Prostate gland (tissue), 2 donors: ENCODE data around the gene CNTNAP2. TPM values are rescaled to one million over a fixed set of nuclear protein-coding genes. Genes with fewer than 3 reads are reported as not detected.

Experiments used
- DNase-seq: peaks from one replicate; pipeline ENCODE4 v3.0.0-alpha.2; 2019; ENCODE audit warnings: low spot score
- H3K27ac ChIP-seq, 2 donors: fragments of 200-600 bp; sonication (generic); 2 replicates each; pipeline ENCODE4 v1.5.1; 2017 to 2019
- H3K27me3 ChIP-seq: fragments of 200-600 bp; sonication (generic); replicated peaks from 2 replicates; pipeline ENCODE4 v1.5.1; 2019; ENCODE audit not compliant: insufficient read depth
- H3K36me3 ChIP-seq, 2 donors: fragments of 200-600 bp; sonication (generic); 1 replicate in 1 of 2; 2 replicates in 1 of 2; pipeline versions ENCODE4 v1.5.1 to v1.8.1; 2017 to 2019
- H3K4me1 ChIP-seq: fragments of 200-600 bp; sonication (generic); replicated peaks from 2 replicates; pipeline ENCODE4 v1.5.1; 2019
- H3K4me3 ChIP-seq, 2 donors: fragments of 200-600 bp; sonication (generic); 2 replicates each; pipeline ENCODE4 v1.5.1; 2017 to 2019
- H3K9me3 ChIP-seq: fragments of 200-600 bp; sonication (generic); 2 replicates; pipeline ENCODE4 v1.5.1; 2017
- CTCF ChIP-seq, 4 experiments: fragments of 200-600 bp in 2 of 4; fragments of 450-650 bp in 2 of 4; sonication (generic) in 2 of 4; IDR thresholded peaks; 1 replicate in 3 of 4; 2 replicates in 1 of 4; pipeline ENCODE4 v1.5.1; 2016 to 2019; ENCODE audit warnings: antibody characterized with exemption in 4 of 4, mild to moderate bottlenecking in 2 of 4, moderate library complexity in 2 of 4
- POLR2A ChIP-seq: fragments of 450-650 bp; IDR thresholded peaks from one replicate; pipeline ENCODE4 v1.6.1; 2016; ENCODE audit warnings: antibody characterized with exemption, mild to moderate bottlenecking
- POLR2AphosphoS5 ChIP-seq: sonication (generic); formaldehyde crosslinking; IDR thresholded peaks from one replicate; pipeline ENCODE4 v1.6.1; 2017; ENCODE audit warnings: antibody characterized with exemption
- WGBS: methylation state at CpG from one replicate; pipeline ENCODE4 v1.1.5; 2018; 5-methylcytosine and 5-hydroxymethylcytosine counted together
- intact Hi-C: fragments of 100-400 bp; cut with DNase I; formaldehyde crosslinking; loops from one replicate; pipeline ENCODE4 v1.14.2; 2022
- total RNA-seq, 2 donors: library from RNA; depleted of rRNA; stranded (reverse); fragments of >200 nt; gene quantifications; one replicate each; pipeline ENCODE4 v1.1.0, GENCODE V29; 2016

CNTNAP2 gene
- total RNA-seq, 2 donors from 2014 or later, result 10.6 to 43.7 TPM

GRCh38 chr7:147321504-147321903, 1204.9 kb downstream of the CNTNAP2 start:
- H3K27ac ChIP-seq, result no peak overlapping the region
- intact Hi-C loops, result no loop called here
- no peak overlapping the region for H3K4me3 ChIP-seq
- TF ChIP-seq POLR2AphosphoS5 (no peak), POLR2A (no peak), CTCF (IDR thresholded peaks at IDR 0.05) (no peak)
- H3K4me1 ChIP-seq, result no peaks in the 10 kb centered on the region
- WGBS, result 91% methylated on average over 2 of the region's 2 CpGs
- no peak for DNase-seq
- H3K36me3 ChIP-seq, result no peaks in the 10 kb centered on the region
- H3K27me3 ChIP-seq, result no peaks in the 10 kb centered on the region
- H3K9me3 ChIP-seq, result no peaks in the 10 kb centered on the region

- TF ChIP-seq POLR2A (no peak), CTCF (IDR thresholded peaks at IDR 0.05) (no peak), POLR2AphosphoS5 (no peak)
- H3K9me3 ChIP-seq, result no peaks in the 10 kb centered on the region
- no peak overlapping the region for H3K27ac ChIP-seq
- DNase-seq, result no peak
- no peak overlapping the region for H3K4me3 ChIP-seq
- intact Hi-C loops, result no loop called here
- 28% methylated on average over 2 of the region's 2 CpGs for WGBS
- no peaks in the 10 kb centered on the region for H3K27me3 ChIP-seq
- no peaks in the 10 kb centered on the region for H3K36me3 ChIP-seq
- H3K4me1 ChIP-seq, result no peaks in the 10 kb centered on the region
Measured at GRCh38 chr7:147332988-147333387, 1216.4 kb downstream of the CNTNAP2 start.

- no peak for DNase-seq
- Histone ChIP-seq H3K36me3 (no peaks in the 10 kb centered on the region), H3K4me3 (no peak overlapping the region), H3K27ac (no peak overlapping the region), H3K4me1 (no peaks in the 10 kb centered on the region), H3K9me3 (no peaks in the 10 kb centered on the region), H3K27me3 (no peaks in the 10 kb centered on the region)
- WGBS, result 72% methylated on average over 4 of the region's 4 CpGs
- intact Hi-C loops, result no loop called here
- TF ChIP-seq POLR2A (no peak), POLR2AphosphoS5 (no peak), CTCF (IDR thresholded peaks at IDR 0.05) (no peak)
Measured at GRCh38 chr7:147363101-147363500, 1246.5 kb downstream of the CNTNAP2 start.

GRCh38 chr7:147376192-147376591, 1259.6 kb downstream of the CNTNAP2 start:
- no peaks in the 10 kb centered on the region for H3K9me3 ChIP-seq
- no peaks in the 10 kb centered on the region for H3K36me3 ChIP-seq
- H3K4me1 ChIP-seq, result no peaks in the 10 kb centered on the region
- no peaks in the 10 kb centered on the region for H3K27me3 ChIP-seq
- TF ChIP-seq POLR2AphosphoS5, result no peak
- TF ChIP-seq POLR2A, result no peak
- TF ChIP-seq CTCF (IDR thresholded peaks at IDR 0.05), result no peak
- no peak for DNase-seq
- 67% methylated on average over 5 of the region's 5 CpGs for WGBS
- no peak overlapping the region for H3K4me3 ChIP-seq
- intact Hi-C loops, result no loop called here
- no peak overlapping the region for H3K27ac ChIP-seq

- intact Hi-C loops, result no loop called here
- WGBS, result 82% methylated on average over 5 of the region's 5 CpGs
- H3K4me1 ChIP-seq, result no peaks in the 10 kb centered on the region
- H3K27me3 ChIP-seq, result no peaks in the 10 kb centered on the region
- H3K36me3 ChIP-seq, result no peaks in the 10 kb centered on the region
- DNase-seq, result no peak
- no peaks in the 10 kb centered on the region for H3K9me3 ChIP-seq
- no peak overlapping the region for H3K27ac ChIP-seq
- no peak for TF ChIP-seq POLR2A
- TF ChIP-seq POLR2AphosphoS5, result no peak
- no peak for TF ChIP-seq CTCF (IDR thresholded peaks at IDR 0.05)
- H3K4me3 ChIP-seq, result no peak overlapping the region
Measured at GRCh38 chr7:147380926-147381325, 1264.3 kb downstream of the CNTNAP2 start.
